HCT116 (cell line): Measurements from ENCODE around the gene KCNA2. TPM values are rescaled to one million over a fixed set of nuclear protein-coding genes. Genes with fewer than 3 reads are reported as not detected.

Source experiments
- ATAC-seq: fragments of 200-7000 bp; cut with Tn5 transposase; 2 replicates; pipeline ENCODE4 v1.9.1; 2020; ENCODE audit warnings: mild to moderate bottlenecking, moderate library complexity
- BruUV-seq: library from RNA; stranded (reverse); fragments of 400-500 nt; replicated peaks from 2 replicates; lab custom pipeline; 2021; lab: Mats Ljungman, UMichigan
- CTCF ChIA-PET: fragments of 300-600 bp; sonication (Branson Sonifier 250); formaldehyde crosslinking; loops from one replicate; lab custom pipeline; 2021; ENCODE audit warnings: antibody characterized with exemption; lab: Charles Lee
- POLR2A ChIA-PET: fragments of 300-600, 350-600 bp; sonication (Branson Sonifier 250); formaldehyde crosslinking; loops from one replicate; lab custom pipeline; 2021; ENCODE audit warnings: antibody characterized with exemption; lab: Charles Lee
- RAD21 ChIA-PET, 2 experiments: fragments of 300-600 bp; sonication (Branson Sonifier 250); formaldehyde crosslinking; loops; one replicate each; lab custom pipeline; 2023; ENCODE audit warnings: low total read pairs in 2 of 2; ENCODE audit not compliant: uncharacterized antibody in 2 of 2, unreplicated experiment in 2 of 2, low non-redundant PET in 1 of 2; lab: Charles Lee
- DNase-seq: peaks from one replicate; pipeline ENCODE4 v3.0.0-alpha.2; 2010; ENCODE audit warnings: low read depth, low spot score
- H2AFZ ChIP-seq: fragments of 200-600 bp; shearing (Covaris generic), sonication (generic); 2 replicates; pipeline ENCODE4 v1.6.1; 2017; ENCODE audit warnings: low read depth, mixed run types, mixed read lengths, antibody characterized with exemption, low read length; ENCODE audit not compliant: poor library complexity, severe bottlenecking
- H3K27ac ChIP-seq: 2 replicates; pipeline ENCODE4 v1.5.1; 2012; ENCODE audit warnings: low read depth, low read length
- H3K27me3 ChIP-seq: fragments of 200-600 bp; sonication (generic); 2 replicates; pipeline ENCODE4 v1.6.1; 2016; ENCODE audit warnings: mixed run types, low read length, mixed read lengths; ENCODE audit not compliant: insufficient read depth
- H3K36me3 ChIP-seq, 2 experiments: fragments of 200-500 bp in 1 of 2; fragments of 200-600 bp in 1 of 2; sonication (Bioruptor generic) in 1 of 2; sonication (generic) in 1 of 2; 2 replicates each; pipeline versions ENCODE4 v1.5.1 to v1.6.1; 2014 to 2016; ENCODE audit warnings: low read length in 2 of 2, inconsistent platforms in 1 of 2, mixed read lengths in 1 of 2, mixed run types in 1 of 2; ENCODE audit not compliant: insufficient read depth in 2 of 2, control insufficient read depth in 1 of 2
- H3K4me1 ChIP-seq, 2 experiments: fragments of 200-600 bp in 1 of 2; sonication (generic) in 1 of 2; 2 replicates each; pipeline versions ENCODE4 v1.5.1 to v1.6.1; 2012 to 2017; ENCODE audit warnings: low read length in 2 of 2, inconsistent platforms in 1 of 2, mild to moderate bottlenecking in 1 of 2, mixed read lengths in 1 of 2, mixed run types in 1 of 2, moderate library complexity in 1 of 2; ENCODE audit not compliant: insufficient read depth in 2 of 2, control insufficient read depth in 1 of 2
- H3K4me2 ChIP-seq: fragments of 200-600 bp; sonication (generic); 2 replicates; pipeline ENCODE4 v1.6.1; 2017; ENCODE audit warnings: mixed run types, low read length, mixed read lengths
- H3K4me3 ChIP-seq, 2 experiments: fragments of 200-600 bp in 1 of 2; sonication (generic) in 1 of 2; replicated peaks in 1 of 2; 2 replicates each; pipeline ENCODE4 v1.5.1; 2011 to 2016; ENCODE audit warnings: low read length in 2 of 2, control low read depth in 1 of 2, low read depth in 1 of 2, mild to moderate bottlenecking in 1 of 2, mixed read lengths in 1 of 2, mixed run types in 1 of 2
- H3K79me2 ChIP-seq: fragments of 200-600 bp; sonication (generic); 2 replicates; pipeline ENCODE4 v1.6.1; 2017; ENCODE audit warnings: mild to moderate bottlenecking, mixed run types, low read length, moderate library complexity, mixed read lengths; ENCODE audit not compliant: insufficient read depth
- H3K9ac ChIP-seq: fragments of 200-600 bp; sonication (generic); 2 replicates; pipeline ENCODE4 v1.6.1; 2016; ENCODE audit warnings: low read length, mixed read lengths
- H3K9me2 ChIP-seq: fragments of 200-600 bp; sonication (generic), shearing (Covaris generic); 2 replicates; pipeline ENCODE4 v1.6.1; 2017; ENCODE audit warnings: mixed run types, mild to moderate bottlenecking, moderate library complexity; ENCODE audit not compliant: insufficient read depth
- H3K9me3 ChIP-seq, 2 experiments: fragments of 200-500 bp in 1 of 2; fragments of 200-600 bp in 1 of 2; sonication (Bioruptor generic) in 1 of 2; sonication (generic) in 1 of 2; 2 replicates each; pipeline ENCODE4 v1.6.1; 2014 to 2017; ENCODE audit warnings: low read length in 2 of 2, mixed read lengths in 2 of 2, inconsistent platforms in 1 of 2, low read depth in 1 of 2, mild to moderate bottlenecking in 1 of 2, mixed run types in 1 of 2, moderate library complexity in 1 of 2; ENCODE audit not compliant: control insufficient read depth in 1 of 2, insufficient read depth in 1 of 2
- H4K20me1 ChIP-seq: fragments of 200-600 bp; sonication (generic), shearing (Covaris generic); 2 replicates; pipeline ENCODE4 v1.6.1; 2017; ENCODE audit warnings: mixed run types, mild to moderate bottlenecking, moderate library complexity; ENCODE audit not compliant: insufficient read depth
- ATF3 ChIP-seq: IDR thresholded peaks from 2 replicates; pipeline ENCODE4 v1.6.1; 2012
- CEBPB ChIP-seq: IDR thresholded peaks from 2 replicates; pipeline ENCODE4 v1.6.1; 2012; ENCODE audit warnings: low read depth
- EGR1 ChIP-seq: IDR thresholded peaks from 2 replicates; pipeline ENCODE4 v1.6.1; 2012; ENCODE audit warnings: low read depth
- ELF1 ChIP-seq: IDR thresholded peaks from 2 replicates; pipeline ENCODE4 v1.6.1; 2012; ENCODE audit warnings: low read depth, borderline replicate concordance
- EZH2 ChIP-seq: fragments of 200-600 bp; sonication (generic); IDR thresholded peaks from 2 replicates; pipeline ENCODE4 v1.6.1; 2017; ENCODE audit warnings: antibody characterized with exemption, mixed run types
- EZH2phosphoT487 ChIP-seq: fragments of 200-600 bp; IDR thresholded peaks from 2 replicates; pipeline ENCODE4 v1.6.1; 2018; ENCODE audit warnings: antibody characterized with exemption, borderline replicate concordance
- FOSL1 ChIP-seq: IDR thresholded peaks from 2 replicates; pipeline ENCODE4 v1.6.1; 2012; ENCODE audit warnings: low read depth
- JUND ChIP-seq: IDR thresholded peaks from 2 replicates; pipeline ENCODE4 v1.6.1; 2012
- MAX ChIP-seq: IDR thresholded peaks from 2 replicates; pipeline ENCODE4 v1.6.1; 2012
- POLR2A ChIP-seq: IDR thresholded peaks from 2 replicates; pipeline ENCODE4 v1.7.0; 2011; ENCODE audit warnings: borderline replicate concordance; ENCODE audit not compliant: insufficient read depth, insufficient read length; ENCODE audit errors: extremely low read depth
- RAD21 ChIP-seq: IDR thresholded peaks from 2 replicates; pipeline ENCODE4 v1.6.1; 2012; ENCODE audit warnings: low read depth, mild to moderate bottlenecking
- REST ChIP-seq: IDR thresholded peaks from 2 replicates; pipeline ENCODE4 v1.6.1; 2012; ENCODE audit warnings: low read depth
- SIN3A ChIP-seq: IDR thresholded peaks from 2 replicates; pipeline ENCODE4 v1.6.1; 2012; ENCODE audit warnings: low read depth
- SP1 ChIP-seq: IDR thresholded peaks from 2 replicates; pipeline ENCODE4 v1.6.1; 2012; ENCODE audit warnings: low read depth
- TCF7L2 ChIP-seq: IDR thresholded peaks from 2 replicates; pipeline ENCODE4 v1.7.0; 2011; ENCODE audit warnings: borderline replicate concordance, inconsistent platforms; ENCODE audit not compliant: insufficient read depth, insufficient read length; ENCODE audit errors: extremely low read depth
- ZBTB33 ChIP-seq: IDR thresholded peaks from 2 replicates; pipeline ENCODE4 v1.6.1; 2011; ENCODE audit warnings: mild to moderate bottlenecking, low read length, moderate library complexity; ENCODE audit not compliant: insufficient replicate concordance; ENCODE audit errors: extremely low read depth
- ZFX ChIP-seq: fragments of 450-650 bp; IDR thresholded peaks from 2 replicates; pipeline ENCODE4 v1.6.1; 2017
- ZNF274 ChIP-seq: fragments of 200-500 bp; sonication (Bioruptor generic); IDR thresholded peaks from 2 replicates; pipeline ENCODE4 v1.6.1; 2014; ENCODE audit warnings: mild to moderate bottlenecking, low read depth, low read length, inconsistent platforms
- intact Hi-C: fragments of 100-400 bp; cut with micrococcal nuclease; formaldehyde crosslinking; loops from 2 replicates; pipeline ENCODE4 v1.10.0; 2022
- total RNA-seq: library from RNA; stranded (reverse); gene quantifications from one replicate; pipeline ENCODE4 v1.2.1, GENCODE V29; 2021; ENCODE audit not compliant: unreplicated experiment

KCNA2 gene
- total RNA-seq, 1 experiment from 2014 or later = not detected

GRCh38 chr1:110583505-110583904 lies 22.7 kb downstream of the KCNA2 start:
- no peaks in the 10 kb centered on the region for H3K79me2 ChIP-seq
- H3K4me2 ChIP-seq = no peak overlapping the region
- H3K9me2 ChIP-seq = no peaks in the 10 kb centered on the region
- H3K27ac ChIP-seq = no peak overlapping the region
- no peak overlapping the region for H3K4me3 ChIP-seq
- intact Hi-C loops = no loop called here
- H4K20me1 ChIP-seq = no peaks in the 10 kb centered on the region
- H3K9ac ChIP-seq = no peak overlapping the region
- CTCF ChIA-PET = no interaction called here
- H3K9me3 ChIP-seq = no peaks in the 10 kb centered on the region
- TF ChIP-seq CEBPB = no peak
- no peak for TF ChIP-seq EZH2phosphoT487
- no peak for TF ChIP-seq ELF1
- no peak for TF ChIP-seq ATF3
- no peak for TF ChIP-seq ZBTB33
- no peak for TF ChIP-seq SP1
- TF ChIP-seq FOSL1 = no peak
- TF ChIP-seq EGR1 = no peak
- TF ChIP-seq JUND = no peak
- no peak for TF ChIP-seq ZFX
- TF ChIP-seq TCF7L2 = no peak
- no peak for TF ChIP-seq REST
- TF ChIP-seq RAD21 = no peak
- TF ChIP-seq ZNF274 = no peak
- no peak for TF ChIP-seq POLR2A
- TF ChIP-seq MAX = no peak
- no peak for TF ChIP-seq EZH2
- no peak for TF ChIP-seq SIN3A
- ATAC-seq = no peak
- peaks cover 28% of the 10 kb centered on the region for H3K27me3 ChIP-seq
- RAD21 ChIA-PET = no interaction called here
- POLR2A ChIA-PET = no interaction called here
- no TSS peak for BruUV-seq
- DNase-seq = no peak
- H3K36me3 ChIP-seq = no peaks in the 10 kb centered on the region
- H3K4me1 ChIP-seq = no peaks in the 10 kb centered on the region
- H2AFZ ChIP-seq = no peak overlapping the region
